ENCODE measurements around the gene CASQ1.

DNA sequence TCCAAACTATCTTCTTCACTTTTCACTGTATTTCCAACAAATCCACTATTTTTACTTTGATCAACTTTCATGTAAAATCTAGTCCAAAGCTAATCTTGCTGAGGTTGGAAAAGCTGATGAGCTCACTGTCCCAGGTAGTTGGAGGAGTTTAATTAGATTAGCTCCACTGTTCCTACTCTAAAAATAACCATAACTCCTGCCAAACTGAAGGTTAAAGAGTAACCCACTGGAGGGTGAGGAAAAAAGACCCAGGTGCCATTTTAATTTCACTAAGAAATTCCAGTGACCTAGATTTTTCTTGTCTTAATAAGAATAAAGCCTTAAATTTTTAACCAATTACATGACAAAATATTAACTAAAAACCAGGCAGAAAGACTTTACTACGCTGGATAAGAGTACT lies 56.7 kb downstream of the CASQ1 start:
- no peak for TF ChIP-seq CTCF (IDR thresholded peaks at IDR 0.05)
- TF ChIP-seq EZH2 (IDR thresholded peaks at IDR 0.05; ENCODE audit: borderline replicate concordance, insufficient read depth, low read depth, low read length, poor library complexity, severe bottlenecking): no peak

All from B cell (primary cell).